GM12873 (cell line): ENCODE data around the gene HSD17B11.

ENCODE experiments used
- CTCF ChIP-seq: IDR thresholded peaks from 2 replicates; pipeline ENCODE4 v1.5.1; 2012; ENCODE audit warnings: low read depth, mild to moderate bottlenecking, moderate library complexity, low read length, control low read depth; ENCODE audit not compliant: insufficient read depth; ENCODE audit errors: missing control alignments

The HSD17B11 gene

GRCh38 chr4:87391576-87392054, 627 bp upstream of the HSD17B11 start:
- no peak for TF ChIP-seq CTCF

GRCh38 chr4:87390551-87390890, 467 bp downstream of the HSD17B11 start:
- TF ChIP-seq CTCF: no peak

GRCh38 chr4:87388901-87389300, 2.1 kb downstream of the HSD17B11 start:
- no peak for TF ChIP-seq CTCF

- TF ChIP-seq CTCF: no peak
Observed at GRCh38 chr4:87387237-87387636, 3.8 kb downstream of the HSD17B11 start.

GRCh38 chr4:87382931-87383330, 8.1 kb downstream of the HSD17B11 start:
- no peak for TF ChIP-seq CTCF

GRCh38 chr4:87382116-87382515, 8.9 kb downstream of the HSD17B11 start:
- no peak for TF ChIP-seq CTCF

GRCh38 chr4:87377816-87378215, 13.2 kb downstream of the HSD17B11 start:
- no peak for TF ChIP-seq CTCF
